GM12892 (cell line): ENCODE data around the gene CDC5L.

Source experiments
- POLR2A ChIP-seq: IDR thresholded peaks from 2 replicates; pipeline ENCODE4 v1.6.1; 2011; ENCODE audit warnings: low read depth, low read length, control low read depth
- POLR2AphosphoS5 ChIP-seq: IDR thresholded peaks from 2 replicates; pipeline ENCODE4 v1.6.1; 2011; ENCODE audit warnings: low read depth, low read length, control low read depth
- TAF1 ChIP-seq: IDR thresholded peaks from 2 replicates; pipeline ENCODE4 v1.6.1; 2011; ENCODE audit warnings: low read depth, mild to moderate bottlenecking, control low read depth, low read length, borderline replicate concordance

DNA sequence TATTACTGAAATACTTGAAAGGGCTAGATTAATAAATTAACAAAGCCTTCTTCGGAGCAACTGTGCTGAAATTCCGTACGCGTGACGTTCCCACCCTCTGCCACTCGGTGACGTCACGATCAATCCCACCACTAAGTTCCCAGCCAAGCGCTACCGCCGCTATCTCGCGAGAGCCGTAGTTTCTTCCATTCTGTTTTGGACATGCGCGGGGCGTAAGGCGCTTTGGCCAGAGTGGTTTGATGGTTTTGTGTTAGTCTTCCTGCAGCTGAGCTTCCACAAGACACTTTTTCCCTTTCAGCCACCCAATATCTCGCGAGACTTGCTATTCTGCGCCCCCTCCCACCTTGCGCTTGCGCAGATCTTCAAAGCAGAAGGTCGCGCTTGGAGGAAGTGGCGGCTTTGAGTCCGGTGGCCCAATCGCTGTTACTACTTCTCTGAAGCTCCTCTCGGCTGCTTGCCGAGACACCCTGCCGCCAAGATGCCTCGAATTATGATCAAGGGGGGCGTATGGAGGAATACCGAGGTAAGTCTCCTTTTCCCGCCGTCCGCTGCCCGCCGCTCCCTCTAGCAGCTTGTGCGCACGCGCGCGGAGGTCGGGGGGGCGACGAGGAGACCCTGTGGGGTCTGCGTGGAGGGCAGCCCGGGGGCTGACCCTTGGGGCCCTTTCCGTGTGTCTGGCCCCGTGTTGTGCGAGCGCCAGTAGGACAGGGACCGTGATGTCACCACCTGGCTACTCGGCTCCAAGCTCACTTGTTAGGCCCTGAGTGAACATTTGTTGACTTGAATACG lies at the start of gene CDC5L:
- TF ChIP-seq POLR2A: peak; percentile 96
- TF ChIP-seq POLR2AphosphoS5: peak; percentile 97
- peak; percentile 69 for TF ChIP-seq TAF1
